ENCODE measurements around the gene HPSE2.

Gene HPSE2

DNA sequence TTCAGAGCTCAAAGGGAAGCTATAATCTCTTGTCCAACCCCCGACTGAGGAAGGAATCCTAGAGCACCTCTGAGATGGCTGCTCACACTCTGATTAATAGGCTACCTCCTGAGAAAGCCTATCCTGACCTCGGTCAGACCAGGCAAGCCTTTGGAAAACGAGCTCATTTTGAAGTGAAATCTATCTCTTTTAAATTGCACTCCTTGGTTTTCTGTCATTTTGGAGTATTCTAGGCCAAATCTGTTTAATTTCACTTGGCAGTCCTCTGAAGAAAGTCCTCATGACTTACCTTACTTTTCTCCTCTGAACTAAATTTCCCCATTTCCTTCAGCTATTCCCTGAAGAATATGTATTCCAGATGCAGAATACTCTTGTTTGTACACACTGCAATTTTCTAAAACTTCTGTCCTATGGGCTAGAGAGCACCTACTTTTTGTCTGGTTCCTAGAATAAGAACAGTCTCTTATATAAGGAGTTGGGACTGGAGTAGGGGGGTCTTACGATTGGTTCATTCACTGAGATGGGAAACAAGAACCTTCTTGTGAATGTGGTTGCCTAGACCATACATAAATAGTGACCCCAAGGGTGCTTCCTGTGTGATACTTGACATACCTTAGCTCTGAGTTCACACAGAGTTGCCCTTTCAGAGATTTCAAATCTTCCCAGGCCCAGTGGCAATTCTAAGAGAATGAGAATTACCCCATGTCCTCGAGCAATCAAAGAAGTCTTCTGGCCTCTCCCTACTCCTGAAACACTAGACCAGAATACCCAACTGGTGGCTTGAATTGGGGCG lies 757.0 kb downstream of the HPSE2 start:
- no peak for ATAC-seq
- TF ChIP-seq PPARA (CRISPR knock-in tag; IDR thresholded peaks at IDR 0.05; ENCODE audit: borderline replicate concordance) (no peak), ZNF70 (CRISPR knock-in tag; IDR thresholded peaks at IDR 0.05) (no peak), ISL1 (CRISPR knock-in tag; IDR thresholded peaks at IDR 0.05) (no peak), OSR1 (CRISPR knock-in tag; IDR thresholded peaks at IDR 0.05) (no peak), ZNF565 (CRISPR knock-in tag; conservative IDR thresholded peaks at IDR 0.05; ENCODE audit: low read depth) (no peak)
- TF ChIP-seq, protein P1, sequence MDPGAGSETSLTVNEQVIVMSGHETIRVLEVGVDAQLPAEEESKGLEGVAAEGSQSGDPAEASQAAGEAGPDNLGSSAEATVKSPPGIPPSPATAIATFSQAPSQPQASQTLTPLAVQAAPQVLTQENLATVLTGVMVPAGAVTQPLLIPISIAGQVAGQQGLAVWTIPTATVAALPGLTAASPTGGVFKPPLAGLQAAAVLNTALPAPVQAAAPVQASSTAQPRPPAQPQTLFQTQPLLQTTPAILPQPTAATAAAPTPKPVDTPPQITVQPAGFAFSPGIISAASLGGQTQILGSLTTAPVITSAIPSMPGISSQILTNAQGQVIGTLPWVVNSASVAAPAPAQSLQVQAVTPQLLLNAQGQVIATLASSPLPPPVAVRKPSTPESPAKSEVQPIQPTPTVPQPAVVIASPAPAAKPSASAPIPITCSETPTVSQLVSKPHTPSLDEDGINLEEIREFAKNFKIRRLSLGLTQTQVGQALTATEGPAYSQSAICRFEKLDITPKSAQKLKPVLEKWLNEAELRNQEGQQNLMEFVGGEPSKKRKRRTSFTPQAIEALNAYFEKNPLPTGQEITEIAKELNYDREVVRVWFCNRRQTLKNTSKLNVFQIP (CRISPR knock-in tag; IDR thresholded peaks at IDR 0.05; ENCODE audit: borderline replicate concordance, low read depth) = no peak
- TF ChIP-seq, protein P2, sequence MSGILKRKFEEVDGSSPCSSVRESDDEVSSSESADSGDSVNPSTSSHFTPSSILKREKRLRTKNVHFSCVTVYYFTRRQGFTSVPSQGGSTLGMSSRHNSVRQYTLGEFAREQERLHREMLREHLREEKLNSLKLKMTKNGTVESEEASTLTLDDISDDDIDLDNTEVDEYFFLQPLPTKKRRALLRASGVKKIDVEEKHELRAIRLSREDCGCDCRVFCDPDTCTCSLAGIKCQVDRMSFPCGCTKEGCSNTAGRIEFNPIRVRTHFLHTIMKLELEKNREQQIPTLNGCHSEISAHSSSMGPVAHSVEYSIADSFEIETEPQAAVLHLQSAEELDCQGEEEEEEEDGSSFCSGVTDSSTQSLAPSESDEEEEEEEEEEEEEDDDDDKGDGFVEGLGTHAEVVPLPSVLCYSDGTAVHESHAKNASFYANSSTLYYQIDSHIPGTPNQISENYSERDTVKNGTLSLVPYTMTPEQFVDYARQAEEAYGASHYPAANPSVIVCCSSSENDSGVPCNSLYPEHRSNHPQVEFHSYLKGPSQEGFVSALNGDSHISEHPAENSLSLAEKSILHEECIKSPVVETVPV (CRISPR knock-in tag; IDR thresholded peaks at IDR 0.05) = no peak

DNA sequence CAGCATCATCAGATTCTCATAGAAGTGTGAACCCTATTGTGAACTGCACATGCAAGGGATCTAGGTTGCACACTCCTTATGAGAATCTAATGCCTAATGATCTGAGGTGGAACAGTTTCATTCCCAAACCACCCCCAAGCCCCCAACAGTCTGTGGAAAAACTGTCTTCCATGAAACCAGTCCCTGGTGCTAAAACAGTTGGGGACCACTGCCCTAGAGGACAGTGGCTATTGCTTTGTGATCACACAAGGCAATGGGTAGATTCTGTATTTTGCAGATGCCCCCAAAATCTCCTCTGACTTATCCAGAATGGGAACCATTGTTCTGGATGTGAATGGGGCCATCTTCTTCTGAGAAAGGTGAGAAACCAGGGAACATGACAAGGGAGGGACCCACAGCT lies 757.8 kb downstream of the HPSE2 start:
- TF ChIP-seq ZNF8 (CRISPR knock-in tag; IDR thresholded peaks at IDR 0.05) (no peak), ESRRG (CRISPR knock-in tag; IDR thresholded peaks at IDR 0.05) (no peak), BACH2 (CRISPR knock-in tag; IDR thresholded peaks at IDR 0.05; ENCODE audit: borderline replicate concordance) (no peak), PPARA (CRISPR knock-in tag; IDR thresholded peaks at IDR 0.05; ENCODE audit: borderline replicate concordance) (no peak), ZNF70 (CRISPR knock-in tag; IDR thresholded peaks at IDR 0.05) (no peak)
- TF ChIP-seq, protein P3, sequence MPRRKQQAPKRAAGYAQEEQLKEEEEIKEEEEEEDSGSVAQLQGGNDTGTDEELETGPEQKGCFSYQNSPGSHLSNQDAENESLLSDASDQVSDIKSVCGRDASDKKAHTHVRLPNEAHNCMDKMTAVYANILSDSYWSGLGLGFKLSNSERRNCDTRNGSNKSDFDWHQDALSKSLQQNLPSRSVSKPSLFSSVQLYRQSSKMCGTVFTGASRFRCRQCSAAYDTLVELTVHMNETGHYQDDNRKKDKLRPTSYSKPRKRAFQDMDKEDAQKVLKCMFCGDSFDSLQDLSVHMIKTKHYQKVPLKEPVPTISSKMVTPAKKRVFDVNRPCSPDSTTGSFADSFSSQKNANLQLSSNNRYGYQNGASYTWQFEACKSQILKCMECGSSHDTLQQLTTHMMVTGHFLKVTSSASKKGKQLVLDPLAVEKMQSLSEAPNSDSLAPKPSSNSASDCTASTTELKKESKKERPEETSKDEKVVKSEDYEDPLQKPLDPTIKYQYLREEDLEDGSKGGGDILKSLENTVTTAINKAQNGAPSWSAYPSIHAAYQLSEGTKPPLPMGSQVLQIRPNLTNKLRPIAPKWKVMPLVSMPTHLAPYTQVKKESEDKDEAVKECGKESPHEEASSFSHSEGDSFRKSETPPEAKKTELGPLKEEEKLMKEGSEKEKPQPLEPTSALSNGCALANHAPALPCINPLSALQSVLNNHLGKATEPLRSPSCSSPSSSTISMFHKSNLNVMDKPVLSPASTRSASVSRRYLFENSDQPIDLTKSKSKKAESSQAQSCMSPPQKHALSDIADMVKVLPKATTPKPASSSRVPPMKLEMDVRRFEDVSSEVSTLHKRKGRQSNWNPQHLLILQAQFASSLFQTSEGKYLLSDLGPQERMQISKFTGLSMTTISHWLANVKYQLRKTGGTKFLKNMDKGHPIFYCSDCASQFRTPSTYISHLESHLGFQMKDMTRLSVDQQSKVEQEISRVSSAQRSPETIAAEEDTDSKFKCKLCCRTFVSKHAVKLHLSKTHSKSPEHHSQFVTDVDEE (CRISPR knock-in tag; IDR thresholded peaks at IDR 0.05) = no peak
- TF ChIP-seq, protein P4, sequence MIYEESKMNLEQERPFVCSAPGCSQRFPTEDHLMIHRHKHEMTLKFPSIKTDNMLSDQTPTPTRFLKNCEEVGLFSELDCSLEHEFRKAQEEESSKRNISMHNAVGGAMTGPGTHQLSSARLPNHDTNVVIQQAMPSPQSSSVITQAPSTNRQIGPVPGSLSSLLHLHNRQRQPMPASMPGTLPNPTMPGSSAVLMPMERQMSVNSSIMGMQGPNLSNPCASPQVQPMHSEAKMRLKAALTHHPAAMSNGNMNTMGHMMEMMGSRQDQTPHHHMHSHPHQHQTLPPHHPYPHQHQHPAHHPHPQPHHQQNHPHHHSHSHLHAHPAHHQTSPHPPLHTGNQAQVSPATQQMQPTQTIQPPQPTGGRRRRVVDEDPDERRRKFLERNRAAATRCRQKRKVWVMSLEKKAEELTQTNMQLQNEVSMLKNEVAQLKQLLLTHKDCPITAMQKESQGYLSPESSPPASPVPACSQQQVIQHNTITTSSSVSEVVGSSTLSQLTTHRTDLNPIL (CRISPR knock-in tag; IDR thresholded peaks at IDR 0.05; ENCODE audit: low read depth) = no peak
- TF ChIP-seq, protein P5, sequence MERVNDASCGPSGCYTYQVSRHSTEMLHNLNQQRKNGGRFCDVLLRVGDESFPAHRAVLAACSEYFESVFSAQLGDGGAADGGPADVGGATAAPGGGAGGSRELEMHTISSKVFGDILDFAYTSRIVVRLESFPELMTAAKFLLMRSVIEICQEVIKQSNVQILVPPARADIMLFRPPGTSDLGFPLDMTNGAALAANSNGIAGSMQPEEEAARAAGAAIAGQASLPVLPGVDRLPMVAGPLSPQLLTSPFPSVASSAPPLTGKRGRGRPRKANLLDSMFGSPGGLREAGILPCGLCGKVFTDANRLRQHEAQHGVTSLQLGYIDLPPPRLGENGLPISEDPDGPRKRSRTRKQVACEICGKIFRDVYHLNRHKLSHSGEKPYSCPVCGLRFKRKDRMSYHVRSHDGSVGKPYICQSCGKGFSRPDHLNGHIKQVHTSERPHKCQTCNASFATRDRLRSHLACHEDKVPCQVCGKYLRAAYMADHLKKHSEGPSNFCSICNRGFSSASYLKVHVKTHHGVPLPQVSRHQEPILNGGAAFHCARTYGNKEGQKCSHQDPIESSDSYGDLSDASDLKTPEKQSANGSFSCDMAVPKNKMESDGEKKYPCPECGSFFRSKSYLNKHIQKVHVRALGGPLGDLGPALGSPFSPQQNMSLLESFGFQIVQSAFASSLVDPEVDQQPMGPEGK (CRISPR knock-in tag; IDR thresholded peaks at IDR 0.05; ENCODE audit: borderline replicate concordance) = no peak
- ATAC-seq = no peak

DNA sequence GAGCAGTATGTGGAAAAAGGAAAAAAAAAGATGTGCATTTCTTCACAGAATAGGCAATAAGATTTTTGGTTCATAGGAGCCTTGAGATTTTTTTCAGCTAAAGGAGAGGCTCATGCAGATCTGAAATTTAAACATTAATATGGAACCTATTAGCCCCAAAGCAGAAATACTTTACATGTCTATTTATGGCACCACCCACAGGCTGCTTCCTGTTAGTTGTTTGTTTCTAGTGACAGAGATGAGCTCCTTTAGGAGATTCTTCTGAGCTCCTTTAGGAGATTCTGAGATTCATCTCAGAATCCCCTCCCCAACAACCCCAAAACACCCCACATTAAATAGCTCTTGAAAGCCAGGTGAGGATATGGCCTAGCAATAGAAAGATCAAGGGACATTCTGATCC lies 761.0 kb downstream of the HPSE2 start:
- no peak for ATAC-seq
- TF ChIP-seq TOX (CRISPR knock-in tag; IDR thresholded peaks at IDR 0.05; ENCODE audit: borderline replicate concordance) (no peak), ZFP3 (CRISPR knock-in tag; IDR thresholded peaks at IDR 0.05) (no peak), ZNF70 (CRISPR knock-in tag; IDR thresholded peaks at IDR 0.05) (no peak), GLIS3 (CRISPR knock-in tag; IDR thresholded peaks at IDR 0.05) (no peak)
- TF ChIP-seq, protein P5 (CRISPR knock-in tag; IDR thresholded peaks at IDR 0.05; ENCODE audit: borderline replicate concordance) = no peak
